GM12874 (cell line): ENCODE results near the gene MRPL36.

Source experiments
- CTCF ChIP-seq: IDR thresholded peaks from 2 replicates; pipeline ENCODE4 v1.5.1; 2011; ENCODE audit warnings: low read depth, mild to moderate bottlenecking, control low read depth, low read length, moderate library complexity; ENCODE audit not compliant: insufficient read depth

The MRPL36 gene

GRCh38 chr5:1840741-1841521, 41.3 kb upstream of the MRPL36 start:
- no peak for TF ChIP-seq CTCF

GRCh38 chr5:1840071-1840547, 40.5 kb upstream of the MRPL36 start:
- TF ChIP-seq CTCF, result no peak

GRCh38 chr5:1838013-1838412, 38.4 kb upstream of the MRPL36 start:
- TF ChIP-seq CTCF, result no peak

GRCh38 chr5:1836891-1837880, 37.5 kb upstream of the MRPL36 start:
- TF ChIP-seq CTCF, result no peak

- no peak for TF ChIP-seq CTCF
Measured at GRCh38 chr5:1836176-1836890, 36.7 kb upstream of the MRPL36 start.

- TF ChIP-seq CTCF, result no peak
Measured at GRCh38 chr5:1835431-1835830, 35.8 kb upstream of the MRPL36 start.
